Erythroblast (primary cell): ENCODE data around the gene WDR70.

Experiments used
- GATA1 ChIP-seq: IDR thresholded peaks from 2 replicates; pipeline ENCODE4 v1.6.1; 2011; ENCODE audit warnings: low read depth, mild to moderate bottlenecking, control low read depth, low read length, moderate library complexity
- POLR2A ChIP-seq: IDR thresholded peaks from 2 replicates; pipeline ENCODE4 v1.6.1; 2011; ENCODE audit warnings: mild to moderate bottlenecking, low read length

GRCh38 chr5:37768371-37768770, 389.3 kb downstream of the WDR70 start:
- no peak for TF ChIP-seq POLR2A
- TF ChIP-seq GATA1, result no peak
